H1 (cell line): Measurements from ENCODE around the gene SLC34A1. TPM values are rescaled to one million over a fixed set of nuclear protein-coding genes. Genes with fewer than 3 reads are reported as not detected.

Experiments
- CTCF ChIA-PET: fragments of 300-600 bp; sonication (Branson Sonifier 250); formaldehyde crosslinking; loops from one replicate; lab custom pipeline; 2021; ENCODE audit not compliant: partially characterized antibody; lab: Charles Lee
- POLR2A ChIA-PET: fragments of 300-600 bp; sonication (Branson Sonifier 250); formaldehyde crosslinking; loops from one replicate; lab custom pipeline; 2021; ENCODE audit warnings: inconsistent platforms; ENCODE audit not compliant: partially characterized antibody; lab: Charles Lee
- DNase-seq, 2 experiments: peaks; one replicate each; pipeline versions ENCODE4 v3.0.0 to v3.0.0-alpha.2; 2010 to 2022; ENCODE audit warnings: low spot score in 2 of 2, low read depth in 1 of 2, mixed read lengths in 1 of 2
- FAIRE-seq: peaks from 2 replicates; lab custom pipeline; 2011; peaks lifted over from hg19 to GRCh38; lab: Jason Lieb, UNC
- H2AFZ ChIP-seq: 2 replicates; pipeline ENCODE4 v1.8.1; 2012; ENCODE audit warnings: low read length, inconsistent platforms
- H2AK5ac ChIP-seq: 2 replicates; pipeline ENCODE4 v1.6.1; 2013; ENCODE audit warnings: low read depth, low read length
- H2BK120ac ChIP-seq: replicated peaks from 2 replicates; pipeline ENCODE3; 2013; ENCODE audit warnings: low read depth, low read length, inconsistent platforms
- H2BK12ac ChIP-seq: 2 replicates; pipeline ENCODE4 v1.6.1; 2013; ENCODE audit warnings: low read depth, low read length
- H2BK15ac ChIP-seq: 2 replicates; pipeline ENCODE4 v1.6.1; 2013; ENCODE audit warnings: low read length
- H2BK20ac ChIP-seq: 2 replicates; pipeline ENCODE4 v1.6.1; 2013; ENCODE audit warnings: low read length
- H2BK5ac ChIP-seq: 2 replicates; pipeline ENCODE4 v1.6.1; 2013; ENCODE audit warnings: low read depth, low read length
- H3K14ac ChIP-seq: 2 replicates; pipeline ENCODE4 v1.6.1; 2013; ENCODE audit warnings: inconsistent platforms; ENCODE audit not compliant: insufficient read length
- H3K18ac ChIP-seq: 2 replicates; pipeline ENCODE4 v1.6.1; 2013; ENCODE audit warnings: low read length; ENCODE audit errors: extremely low read depth
- H3K23ac ChIP-seq: 2 replicates; pipeline ENCODE4 v1.6.1; 2013; ENCODE audit warnings: inconsistent platforms; ENCODE audit not compliant: insufficient read length
- H3K23me2 ChIP-seq: 2 replicates; pipeline ENCODE4 v1.6.1; 2013; ENCODE audit warnings: low read depth, low read length
- H3K27ac ChIP-seq: 2 replicates; pipeline ENCODE4 v1.6.1; 2011; ENCODE audit warnings: low read depth, low read length, inconsistent platforms
- H3K27me3 ChIP-seq, 4 experiments: replicated peaks in 1 of 4; 1 replicate in 1 of 4; 2 replicates in 3 of 4; pipeline versions ENCODE4 v1.6.1 to v1.8.1; 2011 to 2013; ENCODE audit warnings: low read length in 3 of 4, mild to moderate bottlenecking in 3 of 4, inconsistent platforms in 2 of 4, mixed read lengths in 2 of 4, moderate library complexity in 1 of 4; ENCODE audit not compliant: control insufficient read depth in 3 of 4, insufficient read depth in 3 of 4; ENCODE audit errors: extremely low read depth in 1 of 4
- H3K36me3 ChIP-seq, 4 experiments: 2 replicates each; pipeline versions ENCODE4 v1.6.1 to v1.8.1; 2011 to 2013; ENCODE audit warnings: mild to moderate bottlenecking in 4 of 4, low read length in 3 of 4, moderate library complexity in 2 of 4, control low read depth in 1 of 4, inconsistent platforms in 1 of 4; ENCODE audit not compliant: insufficient read depth in 4 of 4, control insufficient read depth in 2 of 4
- H3K4ac ChIP-seq: replicated peaks from 2 replicates; pipeline ENCODE3; 2013; ENCODE audit warnings: low read length, low read depth, mixed read lengths, inconsistent platforms; ENCODE audit not compliant: insufficient read length
- H3K4me1 ChIP-seq, 4 experiments: replicated peaks in 1 of 4; 1 replicate in 1 of 4; 2 replicates in 3 of 4; pipeline versions ENCODE4 v1.6.1 to v1.8.1; 2011 to 2013; ENCODE audit warnings: low read length in 3 of 4, inconsistent platforms in 2 of 4, mixed read lengths in 1 of 4; ENCODE audit not compliant: insufficient read depth in 4 of 4, control insufficient read depth in 3 of 4
- H3K4me2 ChIP-seq, 2 experiments: 2 replicates each; pipeline versions ENCODE4 v1.6.1 to v1.8.1; 2011 to 2013; ENCODE audit warnings: low read depth in 2 of 2, low read length in 2 of 2, control low read depth in 1 of 2, inconsistent platforms in 1 of 2, mild to moderate bottlenecking in 1 of 2; ENCODE audit not compliant: insufficient read depth in 1 of 2
- H3K4me3 ChIP-seq, 4 experiments: fragments of 200-600, 300-600 bp in 1 of 4; sonication (generic), shearing (Covaris generic), sonication (Bioruptor Twin) in 1 of 4; 2 replicates each; pipeline versions ENCODE4 v1.5.1 to v1.8.1; 2011 to 2016; ENCODE audit warnings: low read length in 4 of 4, low read depth in 3 of 4, control low read depth in 2 of 4, inconsistent platforms in 2 of 4, mild to moderate bottlenecking in 2 of 4, mixed read lengths in 1 of 4, moderate library complexity in 1 of 4; ENCODE audit not compliant: insufficient read depth in 2 of 4; ENCODE audit errors: extremely low read depth in 1 of 4
- H3K56ac ChIP-seq: replicated peaks from 2 replicates; pipeline ENCODE3; 2013; ENCODE audit warnings: low read depth, mild to moderate bottlenecking, mixed read lengths, low read length, inconsistent platforms; ENCODE audit not compliant: insufficient read length
- H3K79me1 ChIP-seq: 2 replicates; pipeline ENCODE4 v1.6.1; 2013; ENCODE audit warnings: low read depth, low read length, control low read depth
- H3K79me2 ChIP-seq, 2 experiments: 2 replicates each; pipeline versions ENCODE4 v1.6.1 to v1.8.1; 2012 to 2013; ENCODE audit warnings: low read length in 2 of 2, mild to moderate bottlenecking in 2 of 2, inconsistent platforms in 1 of 2; ENCODE audit not compliant: insufficient read depth in 2 of 2, control insufficient read depth in 1 of 2
- H3K9ac ChIP-seq, 4 experiments: replicated peaks in 1 of 4; 1 replicate in 1 of 4; 2 replicates in 3 of 4; pipeline versions ENCODE4 v1.6.1 to v1.8.1; 2011 to 2013; ENCODE audit warnings: low read depth in 3 of 4, low read length in 3 of 4, control low read depth in 2 of 4, mild to moderate bottlenecking in 2 of 4, moderate library complexity in 2 of 4, inconsistent platforms in 1 of 4; ENCODE audit errors: extremely low read depth in 1 of 4
- H3K9me3 ChIP-seq, 2 experiments: 2 replicates each; pipeline versions ENCODE4 v1.6.1 to v1.8.1; 2012 to 2013; ENCODE audit warnings: mild to moderate bottlenecking in 2 of 2, moderate library complexity in 2 of 2, control low read depth in 1 of 2, inconsistent platforms in 1 of 2, low read depth in 1 of 2, low read length in 1 of 2, mixed read lengths in 1 of 2; ENCODE audit not compliant: insufficient read depth in 2 of 2
- H4K20me1 ChIP-seq, 2 experiments: replicated peaks in 1 of 2; 2 replicates each; pipeline versions ENCODE3 to v1.8.1; 2011 to 2013; ENCODE audit warnings: inconsistent platforms in 2 of 2, low read length in 2 of 2, mild to moderate bottlenecking in 1 of 2; ENCODE audit not compliant: insufficient read depth in 2 of 2, control insufficient read depth in 1 of 2
- H4K5ac ChIP-seq: 2 replicates; pipeline ENCODE4 v1.6.1; 2013; ENCODE audit warnings: low read length, low read depth, mixed read lengths, inconsistent platforms; ENCODE audit not compliant: insufficient read length
- H4K8ac ChIP-seq: 2 replicates; pipeline ENCODE4 v1.8.0; 2013; ENCODE audit warnings: mild to moderate bottlenecking, moderate library complexity, low read length, inconsistent platforms; ENCODE audit not compliant: insufficient read depth; ENCODE audit errors: extremely low read depth
- H4K91ac ChIP-seq: replicated peaks from 2 replicates; pipeline ENCODE3; 2013; ENCODE audit warnings: low read length, mixed read lengths, inconsistent platforms; ENCODE audit not compliant: insufficient read length
- BACH1 ChIP-seq: IDR thresholded peaks from 2 replicates; pipeline ENCODE4 v1.6.1; 2012; ENCODE audit warnings: low read length, improper control_type of control experiment
- CBX8 ChIP-seq: fragments of 300-800, 300-1000 bp; sonication (generic); IDR thresholded peaks from 2 replicates; pipeline ENCODE4 v1.7.1; 2016; ENCODE audit warnings: low read depth, low read length, borderline replicate concordance
- CEBPB ChIP-seq: IDR thresholded peaks from 2 replicates; pipeline ENCODE4 v1.6.1; 2012; ENCODE audit warnings: low read depth, low read length
- CTBP2 ChIP-seq: IDR thresholded peaks from 2 replicates; pipeline ENCODE4 v1.7.0; 2011; ENCODE audit warnings: borderline replicate concordance, mild to moderate bottlenecking, moderate library complexity, mixed read lengths, low read length; ENCODE audit not compliant: insufficient read depth, insufficient read length
- EP300 ChIP-seq, 2 experiments: IDR thresholded peaks; 1 replicate in 1 of 2; 2 replicates in 1 of 2; pipeline ENCODE4 v1.6.1; 2011 to 2012; ENCODE audit warnings: low read depth in 2 of 2, low read length in 2 of 2, mild to moderate bottlenecking in 2 of 2, borderline replicate concordance in 1 of 2, inconsistent platforms in 1 of 2, moderate library complexity in 1 of 2
- POU5F1 ChIP-seq: IDR thresholded peaks from 2 replicates; pipeline ENCODE4 v1.6.1; 2011; ENCODE audit warnings: low read depth, mild to moderate bottlenecking, low read length, moderate library complexity
- SUZ12 ChIP-seq: fragments of 200-600 bp; sonication (generic); IDR thresholded peaks from 2 replicates; pipeline ENCODE4 v1.6.1; 2012; ENCODE audit warnings: mild to moderate bottlenecking, inconsistent platforms, low read length, moderate library complexity, mixed read lengths
- WGBS, 2 experiments: shearing (Covaris generic) in 1 of 2; methylation state at CpG; one replicate each; pipeline versions ENCODE4 v1.1.6 to v1.1.7; 2013 to 2015; ENCODE audit warnings: low lambda C conversion rate in 2 of 2, mixed read lengths in 2 of 2, inconsistent platforms in 1 of 2, low coverage in 1 of 2, missing lambda C conversion rate in 1 of 2; ENCODE audit not compliant: insufficient replicate concordance in 2 of 2, insufficient coverage in 1 of 2, insufficient read length in 1 of 2; ENCODE audit errors: extremely low coverage in 1 of 2, missing lambda C conversion rate in 1 of 2; 5-methylcytosine and 5-hydroxymethylcytosine counted together
- polyA plus RNA-seq, 7 experiments: library from polyadenylated mRNA; depleted of rRNA in 3 of 7; stranded (reverse) in 5 of 7; unstranded in 2 of 7; fragments of >200 nt in 5 of 7; fragments of 200-250 nt in 2 of 7; gene quantifications; 1 replicate in 5 of 7; 2 replicates in 1 of 7; 4 replicates in 1 of 7; pipeline versions ENCODE4 v1.2.1 to v1.2.3, GENCODE V29; 2011 to 2013; ENCODE audit warnings: missing spikeins in 2 of 7, mixed read lengths in 2 of 7
- total RNA-seq: library from RNA; stranded (reverse); fragmentation: NEBNext Ultra II Directional; extraction: Animal tissue kit (Norgen Biotek cat#: 25700); gene quantifications from 2 replicates; pipeline ENCODE4 v1.2.1, GENCODE V29; 2021

The SLC34A1 gene
- total and polyA plus RNA-seq, 2 of the 8 experiments (the other 6 are each of a cell fraction or from before 2014, with no cell fraction given): not detected

DNA sequence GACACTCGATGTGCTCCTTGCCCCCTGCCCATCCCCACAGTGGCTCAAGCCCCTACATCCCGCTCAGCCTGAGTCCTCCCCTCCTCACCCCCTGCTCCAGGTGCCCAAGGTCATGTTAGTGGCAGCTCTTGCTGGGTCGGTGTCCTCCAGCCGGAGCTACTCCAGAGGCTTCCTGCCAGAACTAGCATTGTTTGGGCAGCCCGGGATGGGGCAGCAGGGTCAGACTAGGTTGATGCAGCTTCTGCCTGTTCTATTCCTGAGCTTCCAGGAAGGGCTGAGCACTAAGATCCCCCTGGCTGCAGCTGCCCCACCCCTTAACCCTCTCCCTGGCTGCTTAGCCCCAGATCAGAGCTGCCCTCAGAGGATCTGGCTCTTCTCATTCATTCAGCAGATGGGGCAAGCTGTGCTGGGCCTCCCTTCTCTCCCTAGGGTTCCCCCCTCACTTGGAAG, 25.8 kb upstream of the SLC34A1 start:
- CTCF ChIA-PET: interaction anchor here (1.1 to 11.2 kb wide), 5 partner anchors 10 to 45 kb away, joined by 3 to 142 read pairs (median 5); no protein-coding TSS in a partner anchor
- peaks cover 0 to 8% (median 1%) of the 10 kb centered on the region in 4 experiments; a peak in 3 of 7 replicates for H3K27me3 ChIP-seq

More for the DNA sequence above, 25.8 kb upstream of the SLC34A1 start:
- Histone ChIP-seq H3K79me2 (no peaks in the 10 kb centered on the region), H3K79me1 (no peaks in the 10 kb centered on the region), H3K18ac (no peak overlapping the region), H3K4me2 (no peak overlapping the region), H2BK20ac (no peak overlapping the region), H2BK15ac (no peak overlapping the region), H3K9ac (no peak overlapping the region), H3K23me2 (peaks cover 2% of the 10 kb centered on the region; the same call in 1 of the 2 replicates), H3K36me3 (no peaks in the 10 kb centered on the region), H3K4ac (no peak overlapping the region), H3K56ac (no peak overlapping the region), H2AK5ac (no peak overlapping the region), H3K27ac (no peak overlapping the region), H4K8ac (peak overlapping the region; percentile 63; the same call in 1 of the 2 replicates), H4K5ac (no peak overlapping the region), H3K14ac (no peak overlapping the region), H3K9me3 (no peaks in the 10 kb centered on the region), H2BK5ac (no peak overlapping the region), H3K4me1 (peaks cover 0 to 10% (median 6%) of the 10 kb centered on the region in 4 experiments; a peak in 6 of 7 replicates), H4K91ac (no peak overlapping the region), H4K20me1 (no peaks in the 10 kb centered on the region), H2AFZ (no peak overlapping the region), H3K4me3 (no peak overlapping the region), H3K23ac (no peak overlapping the region), H2BK12ac (no peak overlapping the region), H2BK120ac (no peak overlapping the region)
- TF ChIP-seq CEBPB (no peak), CTBP2 (no peak), BACH1 (no peak), CBX8 (no peak), SUZ12 (no peak), POU5F1 (no peak), EP300 (IDR thresholded peaks at IDR 0.05; ENCODE audit: borderline replicate concordance in 1 of 2, low read depth in 2 of 2, low read length in 2 of 2) (no peak)
- DNase-seq (no peak), FAIRE-seq (no peak)
- 92% methylated on average over 5 of the region's 5 CpGs; no CpG with 5 or more reads in 1 of the 2 experiments for WGBS, 2 experiments
- POLR2A ChIA-PET: interaction anchor here (0.8 to 1.7 kb wide), 4 partner anchors 14 to 97 kb away, joined by 3 to 4 read pairs (median 3); no protein-coding TSS in a partner anchor
